Fibroblast of mammary gland (primary cell): Measurements from ENCODE around the gene TTLL9.

Source experiments
- DNase-seq: peaks from one replicate; pipeline ENCODE4 v3.0.0-alpha.2; 2010; ENCODE audit warnings: low read depth
- H3K4me3 ChIP-seq: 2 replicates; pipeline ENCODE4 v1.5.1; 2011; ENCODE audit warnings: low read depth, mild to moderate bottlenecking, low read length, moderate library complexity; ENCODE audit not compliant: control insufficient read depth
- TF ChIP-seq, protein P1 (sequence below): conservative IDR thresholded peaks from 2 replicates; pipeline ENCODE4 v1.5.1; 2011; ENCODE audit warnings: low read depth, low read length, inconsistent platforms; ENCODE audit not compliant: control insufficient read depth, insufficient read depth

The TTLL9 gene

DNA sequence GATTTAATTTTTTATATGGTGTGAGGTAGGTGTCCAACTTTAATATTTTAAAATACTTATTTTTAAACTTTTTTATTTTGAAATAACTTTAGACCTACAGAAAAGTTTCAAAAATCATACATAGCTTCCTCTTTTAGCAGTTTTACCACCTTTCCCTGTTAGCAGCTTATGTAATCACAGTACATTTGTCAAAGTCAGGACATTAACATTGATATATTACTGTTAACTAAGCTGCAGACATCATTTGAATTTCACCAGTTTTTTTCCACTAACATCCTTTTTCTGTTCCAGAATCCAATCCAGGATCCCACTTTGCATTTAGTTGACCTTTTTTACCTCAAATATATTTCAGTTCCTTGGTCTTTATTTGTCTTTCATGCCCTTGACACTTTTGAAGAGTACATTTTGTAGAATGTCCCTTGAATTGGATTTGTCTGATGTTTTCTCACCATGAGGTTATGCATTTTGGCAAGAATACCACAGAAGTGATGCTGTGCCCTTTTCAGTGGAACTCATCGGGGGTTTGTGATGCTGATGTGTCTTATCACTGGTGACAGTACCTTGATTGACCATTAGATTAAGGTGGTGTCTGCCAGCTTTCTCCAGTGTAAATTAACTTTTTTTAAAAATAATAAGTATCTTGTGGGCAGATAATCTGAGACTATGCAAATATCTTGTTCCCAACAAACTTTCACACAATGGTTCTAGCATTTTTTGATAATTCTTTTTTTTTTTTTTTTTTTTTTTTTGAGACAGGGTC lies 33.4 kb downstream of the TTLL9 start:
- no peak for DNase-seq
- no peak overlapping the region for H3K4me3 ChIP-seq
- TF ChIP-seq, protein P1, sequence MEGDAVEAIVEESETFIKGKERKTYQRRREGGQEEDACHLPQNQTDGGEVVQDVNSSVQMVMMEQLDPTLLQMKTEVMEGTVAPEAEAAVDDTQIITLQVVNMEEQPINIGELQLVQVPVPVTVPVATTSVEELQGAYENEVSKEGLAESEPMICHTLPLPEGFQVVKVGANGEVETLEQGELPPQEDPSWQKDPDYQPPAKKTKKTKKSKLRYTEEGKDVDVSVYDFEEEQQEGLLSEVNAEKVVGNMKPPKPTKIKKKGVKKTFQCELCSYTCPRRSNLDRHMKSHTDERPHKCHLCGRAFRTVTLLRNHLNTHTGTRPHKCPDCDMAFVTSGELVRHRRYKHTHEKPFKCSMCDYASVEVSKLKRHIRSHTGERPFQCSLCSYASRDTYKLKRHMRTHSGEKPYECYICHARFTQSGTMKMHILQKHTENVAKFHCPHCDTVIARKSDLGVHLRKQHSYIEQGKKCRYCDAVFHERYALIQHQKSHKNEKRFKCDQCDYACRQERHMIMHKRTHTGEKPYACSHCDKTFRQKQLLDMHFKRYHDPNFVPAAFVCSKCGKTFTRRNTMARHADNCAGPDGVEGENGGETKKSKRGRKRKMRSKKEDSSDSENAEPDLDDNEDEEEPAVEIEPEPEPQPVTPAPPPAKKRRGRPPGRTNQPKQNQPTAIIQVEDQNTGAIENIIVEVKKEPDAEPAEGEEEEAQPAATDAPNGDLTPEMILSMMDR, result no peak

DNA sequence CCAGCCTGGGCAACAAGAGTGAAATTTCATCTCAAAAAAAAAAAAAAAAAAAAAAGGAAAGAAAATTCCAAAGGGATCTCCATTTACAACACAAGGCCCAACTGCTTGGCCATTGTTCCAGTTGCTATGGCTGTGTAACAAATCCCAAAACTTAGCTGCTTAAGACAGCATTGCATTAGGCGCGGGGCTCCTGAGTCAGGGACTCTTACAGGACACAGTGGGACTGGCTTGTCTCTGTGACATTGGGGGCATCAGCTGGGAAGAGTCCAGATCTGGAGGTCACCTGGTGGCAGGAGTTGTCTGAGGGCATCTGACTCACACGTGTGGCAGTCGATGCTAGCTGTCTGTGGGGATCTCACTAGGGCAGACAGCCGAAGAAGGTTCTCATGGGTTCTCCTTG lies 35.6 kb downstream of the TTLL9 start:
- TF ChIP-seq, protein P1, result no peak
- H3K4me3 ChIP-seq, result no peak overlapping the region
- DNase-seq, result no peak

- TF ChIP-seq, protein P1, result no peak
- no peak overlapping the region for H3K4me3 ChIP-seq
- no peak for DNase-seq
Observed at GRCh38 chr20:31907046-31907445, 36.6 kb downstream of the TTLL9 start.

- TF ChIP-seq, protein P1, result no peak
- H3K4me3 ChIP-seq, result no peak overlapping the region
- DNase-seq, result no peak
Observed at GRCh38 chr20:31908016-31908415, 37.6 kb downstream of the TTLL9 start.

DNA sequence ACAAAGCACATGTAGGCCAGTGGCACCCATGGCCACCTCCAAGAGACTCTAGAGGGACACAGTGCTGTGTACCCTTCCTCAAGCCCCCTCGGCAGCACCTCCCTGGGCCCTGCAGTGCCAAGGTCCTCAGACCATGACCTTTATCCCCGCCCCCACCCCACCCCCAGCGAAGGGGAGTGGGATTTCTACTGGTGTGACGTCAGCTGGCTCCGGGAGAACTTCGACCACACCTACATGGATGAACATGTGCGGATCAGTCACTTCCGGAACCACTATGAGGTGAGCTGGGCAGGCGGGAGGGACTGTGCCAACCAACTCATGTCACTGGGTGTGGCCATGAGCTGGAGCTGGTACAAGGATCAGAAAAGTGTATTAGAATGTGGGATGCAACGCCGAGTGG lies 38.0 kb downstream of the TTLL9 start:
- TF ChIP-seq, protein P1, result no peak
- DNase-seq, result no peak
- H3K4me3 ChIP-seq, result no peak overlapping the region

GRCh38 chr20:31909253-31910070 lies 39.0 kb downstream of the TTLL9 start:
- no peak for DNase-seq
- TF ChIP-seq, protein P1, result no peak
- H3K4me3 ChIP-seq, result no peak overlapping the region
